Mesenchymal stem cell (in vitro differentiated cells and primary cell): Measurements from ENCODE around the gene ISL1.

Experiments used
- DNase-seq: peaks from one replicate; pipeline ENCODE4 v3.0.0-alpha.2; 2013
- H2AFZ ChIP-seq: one replicate; pipeline ENCODE4 v1.6.1; 2013; ENCODE audit warnings: low read depth, mild to moderate bottlenecking, control low read depth, inconsistent platforms, low read length, moderate library complexity
- H2AK5ac ChIP-seq: 2 replicates; pipeline ENCODE4 v1.6.1; 2013; ENCODE audit warnings: low read length, moderate library complexity, mild to moderate bottlenecking, inconsistent platforms; ENCODE audit not compliant: severe bottlenecking
- H2BK120ac ChIP-seq: one replicate; pipeline ENCODE4 v1.6.1; 2013; ENCODE audit warnings: low read depth, mild to moderate bottlenecking, inconsistent platforms, low read length, moderate library complexity
- H2BK12ac ChIP-seq, 2 experiments: one replicate each; pipeline ENCODE4 v1.6.1; 2013; ENCODE audit warnings: inconsistent platforms in 2 of 2, low read length in 2 of 2, mild to moderate bottlenecking in 2 of 2, moderate library complexity in 2 of 2, control low read depth in 1 of 2
- H2BK15ac ChIP-seq: one replicate; pipeline ENCODE4 v1.6.1; 2013; ENCODE audit warnings: mild to moderate bottlenecking, low read depth, inconsistent platforms; ENCODE audit not compliant: poor library complexity, severe bottlenecking
- H2BK5ac ChIP-seq: 2 replicates; pipeline ENCODE4 v1.6.1; 2013; ENCODE audit warnings: low read depth, mild to moderate bottlenecking, low read length, control low read depth, inconsistent platforms; ENCODE audit not compliant: poor library complexity, severe bottlenecking
- H3K14ac ChIP-seq, 2 experiments: one replicate each; pipeline ENCODE4 v1.6.1; 2013; ENCODE audit warnings: inconsistent platforms in 2 of 2, low read length in 2 of 2, control low read depth in 1 of 2, mild to moderate bottlenecking in 1 of 2, moderate library complexity in 1 of 2
- H3K18ac ChIP-seq, 2 experiments: one replicate each; pipeline ENCODE4 v1.6.1; 2013; ENCODE audit warnings: inconsistent platforms in 2 of 2, low read length in 2 of 2, control low read depth in 1 of 2, low read depth in 1 of 2, mild to moderate bottlenecking in 1 of 2
- H3K23ac ChIP-seq, 2 experiments: one replicate each; pipeline ENCODE4 v1.6.1; 2013; ENCODE audit warnings: inconsistent platforms in 2 of 2, low read length in 2 of 2, mild to moderate bottlenecking in 2 of 2, moderate library complexity in 2 of 2, control low read depth in 1 of 2
- H3K27ac ChIP-seq: 2 replicates; pipeline ENCODE4 v1.5.1; 2013; ENCODE audit warnings: mild to moderate bottlenecking, moderate library complexity, low read length, control low read depth, inconsistent platforms; ENCODE audit not compliant: poor library complexity, severe bottlenecking
- H3K27me3 ChIP-seq, 2 experiments: 2 replicates each; pipeline versions ENCODE4 v1.6.1 to v1.7.0; 2013; ENCODE audit warnings: low read length in 2 of 2, mild to moderate bottlenecking in 2 of 2, moderate library complexity in 2 of 2, control low read depth in 1 of 2, inconsistent platforms in 1 of 2; ENCODE audit not compliant: control insufficient read depth in 1 of 2, insufficient read depth in 1 of 2
- H3K36me3 ChIP-seq, 2 experiments: 2 replicates each; pipeline versions ENCODE4 v1.6.1 to v1.7.0; 2013; ENCODE audit warnings: low read length in 2 of 2, control low read depth in 1 of 2, inconsistent platforms in 1 of 2, low read depth in 1 of 2, mild to moderate bottlenecking in 1 of 2; ENCODE audit not compliant: insufficient read depth in 2 of 2, control insufficient read depth in 1 of 2
- H3K4ac ChIP-seq, 2 experiments: one replicate each; pipeline ENCODE4 v1.6.1; 2013; ENCODE audit warnings: inconsistent platforms in 2 of 2, low read length in 2 of 2, mild to moderate bottlenecking in 2 of 2, moderate library complexity in 2 of 2, control low read depth in 1 of 2, low read depth in 1 of 2
- H3K4me1 ChIP-seq: 2 replicates; pipeline ENCODE4 v1.6.1; 2013; ENCODE audit warnings: low read depth, low read length, control low read depth; ENCODE audit not compliant: control insufficient read depth, insufficient read depth
- H3K4me2 ChIP-seq: 2 replicates; pipeline ENCODE4 v1.6.1; 2013; ENCODE audit warnings: low read length, mild to moderate bottlenecking, inconsistent platforms; ENCODE audit not compliant: poor library complexity, severe bottlenecking
- H3K4me3 ChIP-seq, 2 experiments: 2 replicates each; pipeline versions ENCODE4 v1.5.1 to v1.7.0; 2013; ENCODE audit warnings: low read length in 2 of 2, mild to moderate bottlenecking in 2 of 2, control low read depth in 1 of 2, low read depth in 1 of 2; ENCODE audit not compliant: insufficient read depth in 1 of 2
- H3K79me1 ChIP-seq: replicated peaks from 2 replicates; pipeline ENCODE4 v1.6.1; 2013; ENCODE audit warnings: mild to moderate bottlenecking, control low read depth, low read length, inconsistent platforms; ENCODE audit not compliant: poor library complexity, severe bottlenecking
- H3K9ac ChIP-seq: 2 replicates; pipeline ENCODE4 v1.7.0; 2013; ENCODE audit warnings: mild to moderate bottlenecking, low read length, moderate library complexity
- H3K9me3 ChIP-seq: 2 replicates; pipeline ENCODE4 v1.7.0; 2013; ENCODE audit warnings: mild to moderate bottlenecking, low read length; ENCODE audit not compliant: control insufficient read depth
- H4K8ac ChIP-seq: one replicate; pipeline ENCODE4 v1.6.1; 2013; ENCODE audit warnings: inconsistent platforms, mild to moderate bottlenecking, low read length, moderate library complexity
- H4K91ac ChIP-seq: one replicate; pipeline ENCODE4 v1.6.1; 2013; ENCODE audit warnings: mild to moderate bottlenecking, low read length, inconsistent platforms
- WGBS: methylation state at CpG from one replicate; pipeline ENCODE4 v1.1.7; 2013; ENCODE audit warnings: mixed read lengths; 5-methylcytosine and 5-hydroxymethylcytosine counted together

Gene ISL1

GRCh38 chr5:51347704-51348103, 35.5 kb upstream of the ISL1 start:
- H3K9ac ChIP-seq, result no peak overlapping the region
- H3K79me1 ChIP-seq, result no peaks in the 10 kb centered on the region
- no peak overlapping the region for H3K4me2 ChIP-seq
- H2BK12ac ChIP-seq, result no peak overlapping the region
- no peak overlapping the region for H2BK15ac ChIP-seq
- no peak overlapping the region for H3K4me3 ChIP-seq
- H2BK120ac ChIP-seq, result no peak overlapping the region
- H3K4me1 ChIP-seq, result no peaks in the 10 kb centered on the region
- H4K8ac ChIP-seq, result no peak overlapping the region
- H3K18ac ChIP-seq, result no peak overlapping the region
- no peak overlapping the region for H2AFZ ChIP-seq
- no peak overlapping the region for H3K23ac ChIP-seq
- no peak overlapping the region for H2BK5ac ChIP-seq
- WGBS, result 72% methylated on average over 2 of the region's 2 CpGs
- peak; percentile 10 for DNase-seq
- H4K91ac ChIP-seq, result no peak overlapping the region
- H3K27me3 ChIP-seq, result no peaks in the 10 kb centered on the region
- H3K36me3 ChIP-seq, result no peaks in the 10 kb centered on the region
- H3K9me3 ChIP-seq, result no peaks in the 10 kb centered on the region
- H3K14ac ChIP-seq, result no peak overlapping the region
- no peak overlapping the region for H2AK5ac ChIP-seq
- no peak overlapping the region for H3K4ac ChIP-seq
- H3K27ac ChIP-seq, result no peak overlapping the region

GRCh38 chr5:51371052-51371451, 12.2 kb upstream of the ISL1 start:
- Histone ChIP-seq H3K23ac (no peak overlapping the region), H4K91ac (no peak overlapping the region), H3K18ac (no peak overlapping the region), H3K36me3 (no peaks in the 10 kb centered on the region), H3K9me3 (no peaks in the 10 kb centered on the region), H3K27ac (no peak overlapping the region), H2BK120ac (no peak overlapping the region), H3K4me3 (no peak overlapping the region), H3K14ac (no peak overlapping the region), H2AFZ (no peak overlapping the region), H2AK5ac (no peak overlapping the region), H2BK5ac (no peak overlapping the region), H3K4me2 (no peak overlapping the region), H3K27me3 (peaks cover 0 to 5% of the 10 kb centered on the region in 2 experiments), H2BK15ac (no peak overlapping the region), H4K8ac (no peak overlapping the region), H2BK12ac (no peak overlapping the region), H3K79me1 (no peaks in the 10 kb centered on the region), H3K4ac (no peak overlapping the region), H3K9ac (no peak overlapping the region), H3K4me1 (no peaks in the 10 kb centered on the region)
- WGBS, result 73% methylated on average over 1 of the region's 2 CpGs
- no peak for DNase-seq

- Histone ChIP-seq H2BK5ac (no peak overlapping the region), H3K9ac (no peak overlapping the region), H2AK5ac (no peak overlapping the region), H2BK120ac (no peak overlapping the region), H3K4me1 (peaks cover 3% of the 10 kb centered on the region), H2AFZ (no peak overlapping the region), H3K14ac (no peak overlapping the region), H3K79me1 (no peaks in the 10 kb centered on the region), H3K4ac (no peak overlapping the region), H3K18ac (no peak overlapping the region), H3K27ac (no peak overlapping the region), H2BK15ac (no peak overlapping the region), H3K36me3 (no peaks in the 10 kb centered on the region), H4K91ac (no peak overlapping the region), H3K4me3 (no peak overlapping the region), H3K27me3 (peaks cover 27 to 32% of the 10 kb centered on the region in 2 experiments), H3K9me3 (no peaks in the 10 kb centered on the region), H3K23ac (no peak overlapping the region), H3K4me2 (no peak overlapping the region), H2BK12ac (no peak overlapping the region), H4K8ac (no peak overlapping the region)
- WGBS, result 6% methylated on average over 2 of the region's 3 CpGs
- DNase-seq, result no peak
Measured at GRCh38 chr5:51373880-51374523, 9.2 kb upstream of the ISL1 start.

- Histone ChIP-seq H3K36me3 (no peaks in the 10 kb centered on the region), H4K8ac (no peak overlapping the region), H2BK12ac (no peak overlapping the region), H3K9ac (no peak overlapping the region), H3K27ac (no peak overlapping the region), H3K14ac (no peak overlapping the region), H3K4ac (no peak overlapping the region), H3K9me3 (no peaks in the 10 kb centered on the region), H2BK15ac (no peak overlapping the region), H3K18ac (no peak overlapping the region), H3K23ac (no peak overlapping the region), H2AFZ (no peak overlapping the region), H3K79me1 (no peaks in the 10 kb centered on the region), H3K4me2 (no peak overlapping the region), H4K91ac (no peak overlapping the region), H2BK5ac (no peak overlapping the region), H2BK120ac (no peak overlapping the region), H3K27me3 (peaks cover 38 to 39% of the 10 kb centered on the region in 2 experiments), H2AK5ac (no peak overlapping the region), H3K4me3 (no peak overlapping the region), H3K4me1 (peaks cover 5% of the 10 kb centered on the region)
- DNase-seq, result no peak
- 100% methylated on average over 5 of the region's 7 CpGs for WGBS
Measured at GRCh38 chr5:51375084-51375483, 8.2 kb upstream of the ISL1 start.
